ENCODE data around the gene TKTL1.

TKTL1 gene

DNA sequence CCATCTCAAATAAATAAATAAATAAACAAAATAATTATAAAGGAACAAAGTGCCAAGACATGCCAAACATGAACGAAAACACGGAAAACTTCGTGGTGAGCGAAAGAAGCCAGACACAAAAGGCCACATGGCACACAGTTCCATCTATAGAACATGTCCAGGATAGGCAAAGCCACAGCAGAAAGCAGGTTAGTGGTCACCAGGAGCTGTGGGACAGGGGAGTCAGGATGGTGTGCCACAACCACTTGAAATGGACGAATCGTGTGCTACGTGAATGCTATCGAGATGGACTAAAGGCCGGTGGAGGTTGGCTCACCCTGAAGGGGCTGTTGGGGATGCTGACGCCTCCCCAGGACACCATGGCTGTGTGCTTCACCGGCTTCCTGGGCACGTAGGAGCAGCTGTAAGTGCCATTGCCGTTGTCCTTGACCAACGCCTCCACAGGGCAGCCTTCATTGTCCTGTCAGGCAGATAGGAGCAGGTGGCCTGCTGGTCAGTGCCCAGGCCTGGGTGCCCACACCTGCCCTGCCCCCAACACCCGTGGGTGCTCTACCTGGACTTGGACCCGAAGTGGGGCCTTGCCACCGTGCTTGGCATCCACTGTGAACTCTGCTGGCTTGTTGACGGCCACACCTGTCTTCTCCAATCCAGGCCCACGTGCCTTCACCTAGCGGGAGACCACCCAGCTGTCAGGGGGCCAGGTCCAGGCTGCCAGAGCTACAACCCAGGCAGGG is 68.3 kb downstream of the TKTL1 start:
- DNase-seq: no peak

DNA sequence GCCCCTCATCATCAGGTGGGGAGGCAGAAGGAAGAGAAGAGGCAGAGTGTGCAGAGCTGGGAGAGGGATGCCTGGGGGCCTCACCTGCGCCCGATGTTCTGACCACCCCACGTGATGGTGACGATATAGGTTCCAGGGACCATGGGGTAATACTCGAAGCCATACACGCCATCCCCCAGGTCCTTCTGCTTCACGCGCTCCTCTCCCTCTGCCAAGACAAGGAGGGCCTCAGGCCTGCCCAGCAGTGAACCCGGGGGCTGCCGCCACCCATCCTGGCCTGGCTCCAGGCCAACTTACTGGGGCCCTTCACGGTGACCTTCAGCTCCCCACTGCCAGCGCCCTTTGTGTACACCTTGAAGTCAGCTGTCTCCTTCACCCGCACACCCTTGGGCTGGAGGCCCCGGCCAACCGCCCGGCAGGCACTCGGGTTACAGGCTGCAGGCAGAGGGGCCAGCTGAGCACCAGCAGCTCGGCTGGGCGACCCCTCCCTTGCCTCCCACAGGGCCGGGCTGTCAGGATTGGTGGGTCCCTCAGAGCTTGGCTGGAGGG is 69.5 kb downstream of the TKTL1 start:
- no peak for DNase-seq

DNA sequence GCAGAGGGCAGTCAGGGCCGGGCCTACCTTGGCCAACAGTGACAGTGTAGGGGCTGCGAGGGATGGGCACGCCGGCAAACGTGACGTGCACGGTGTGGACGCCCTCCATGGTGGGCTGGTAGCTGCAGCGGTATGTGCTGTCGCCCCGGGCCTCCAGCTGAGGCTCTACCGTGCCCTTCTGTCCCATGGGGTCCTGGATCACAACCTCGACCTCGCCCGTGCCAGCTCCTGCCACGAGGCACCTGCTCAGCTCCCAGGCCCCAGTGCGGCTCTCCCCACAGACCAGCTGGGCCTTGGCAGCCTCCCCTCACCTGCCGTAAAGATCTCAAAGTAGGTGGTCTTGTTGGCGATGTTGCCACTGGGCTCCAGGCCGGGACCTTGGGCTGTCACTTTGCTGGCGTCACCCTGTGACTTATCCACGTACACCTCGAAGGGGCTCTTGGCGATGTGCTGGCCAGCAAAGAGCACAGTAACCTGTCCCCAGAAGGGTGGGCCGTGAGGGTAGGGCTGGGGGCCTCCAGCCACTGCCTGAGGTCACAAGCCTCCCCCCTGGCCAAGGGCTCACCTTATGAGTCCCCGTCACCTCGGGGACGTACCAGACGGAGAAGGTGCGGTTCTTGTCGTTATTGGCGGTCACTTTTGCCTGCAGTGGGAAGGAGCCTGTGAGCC is 70.5 kb downstream of the TKTL1 start:
- DNase-seq: no peak

DNA sequence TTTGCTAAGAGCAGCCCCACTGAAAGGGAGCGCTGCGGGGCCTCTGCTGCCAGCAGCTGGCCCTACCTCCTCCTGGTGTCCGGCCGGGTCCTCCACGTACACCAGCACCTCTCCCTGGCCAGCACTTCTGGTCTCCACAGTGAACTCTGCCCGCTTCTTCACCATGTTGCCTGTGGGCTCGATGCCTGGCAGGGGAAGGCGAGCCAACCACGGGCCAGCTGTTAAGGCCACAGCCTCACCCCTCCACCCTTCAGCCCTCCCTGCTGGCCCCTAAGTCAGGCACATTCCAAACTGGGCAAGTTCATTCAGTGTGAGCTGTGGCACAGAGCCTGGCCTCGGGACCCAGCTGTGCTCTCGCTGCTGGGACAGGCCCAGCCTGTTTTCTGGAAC is 71.1 kb downstream of the TKTL1 start:
- DNase-seq: no peak

DNA sequence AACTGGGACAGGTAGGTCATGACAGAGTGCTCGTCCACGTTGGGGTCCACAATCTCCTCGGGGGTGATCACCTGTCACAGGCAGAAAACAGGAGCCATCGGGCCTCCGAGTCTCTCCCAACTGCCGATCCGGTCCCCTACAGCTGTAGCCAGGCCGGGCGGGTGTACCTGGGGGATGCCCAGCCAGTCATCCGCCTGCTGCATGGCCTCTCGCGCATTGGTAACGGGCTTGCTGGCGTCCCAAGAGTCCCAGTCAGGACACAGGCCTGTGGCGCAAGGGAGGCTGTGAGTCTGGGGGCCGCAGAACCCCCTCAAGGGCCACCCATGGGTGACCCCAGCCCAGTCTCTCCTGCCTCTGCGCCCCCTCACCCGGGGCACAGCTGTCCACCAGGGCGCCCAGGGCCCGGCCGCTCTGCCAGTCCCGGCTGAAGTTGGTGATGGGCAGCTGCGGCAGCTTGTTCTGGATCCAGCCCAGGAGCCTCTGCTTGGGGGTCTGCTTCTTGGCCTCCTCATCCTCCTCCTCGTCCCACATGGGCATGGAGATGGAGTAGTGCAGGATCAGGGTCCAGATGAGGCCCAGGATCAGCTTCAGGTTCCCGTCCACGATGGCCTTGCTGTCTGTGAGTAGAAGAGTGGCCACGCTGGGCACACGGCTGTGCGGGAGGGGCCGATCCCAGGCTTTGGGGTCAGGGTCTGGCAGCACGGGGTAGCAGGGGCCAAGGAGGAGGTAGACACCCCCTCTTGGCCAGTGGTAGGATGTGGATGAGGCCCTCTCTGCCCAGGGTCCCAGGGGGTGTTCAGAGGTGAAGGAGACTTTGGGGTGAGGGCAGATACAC is 72.1 kb downstream of the TKTL1 start:
- DNase-seq: no peak

DNA sequence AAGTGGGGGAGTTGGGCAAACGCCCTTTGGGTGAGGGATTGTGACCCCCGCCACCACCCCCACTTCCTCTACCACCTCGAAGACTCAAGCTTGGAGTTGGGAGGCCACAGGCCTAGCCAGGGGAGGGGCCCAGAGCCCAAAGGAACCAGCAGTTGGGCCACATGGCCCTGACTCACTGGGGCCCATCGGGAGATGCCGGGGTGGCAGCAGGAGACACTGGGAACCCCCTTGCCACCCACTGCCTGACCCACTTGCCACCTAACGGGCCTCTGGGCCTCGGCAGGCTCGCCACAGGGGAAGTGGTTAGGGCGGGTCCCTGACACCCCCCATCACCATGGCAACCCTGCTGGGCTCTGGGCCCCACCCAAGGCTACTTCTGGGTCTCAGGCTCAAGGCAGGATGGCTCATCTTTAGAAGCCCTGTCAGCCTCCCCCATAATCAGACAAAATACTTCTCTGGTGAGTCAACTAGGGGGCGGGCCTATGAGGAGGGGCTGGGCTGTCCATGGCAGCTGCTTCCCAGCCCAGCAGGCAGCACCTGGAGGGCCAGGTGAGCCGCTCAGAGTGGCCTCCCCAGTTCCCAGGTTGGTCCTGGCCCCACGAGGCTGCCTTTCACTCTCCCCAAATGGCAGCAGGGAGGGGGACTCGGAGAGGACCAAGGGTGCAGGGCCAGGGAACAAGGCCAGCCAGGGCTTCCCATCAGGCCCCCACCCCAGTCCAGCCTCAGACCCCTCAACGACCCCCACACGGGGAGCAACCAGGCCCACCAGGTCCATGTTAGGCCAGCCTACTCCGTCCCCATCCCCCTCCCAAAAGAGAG is 73.2 kb downstream of the TKTL1 start:
- DNase-seq: peak; percentile 3

DNA sequence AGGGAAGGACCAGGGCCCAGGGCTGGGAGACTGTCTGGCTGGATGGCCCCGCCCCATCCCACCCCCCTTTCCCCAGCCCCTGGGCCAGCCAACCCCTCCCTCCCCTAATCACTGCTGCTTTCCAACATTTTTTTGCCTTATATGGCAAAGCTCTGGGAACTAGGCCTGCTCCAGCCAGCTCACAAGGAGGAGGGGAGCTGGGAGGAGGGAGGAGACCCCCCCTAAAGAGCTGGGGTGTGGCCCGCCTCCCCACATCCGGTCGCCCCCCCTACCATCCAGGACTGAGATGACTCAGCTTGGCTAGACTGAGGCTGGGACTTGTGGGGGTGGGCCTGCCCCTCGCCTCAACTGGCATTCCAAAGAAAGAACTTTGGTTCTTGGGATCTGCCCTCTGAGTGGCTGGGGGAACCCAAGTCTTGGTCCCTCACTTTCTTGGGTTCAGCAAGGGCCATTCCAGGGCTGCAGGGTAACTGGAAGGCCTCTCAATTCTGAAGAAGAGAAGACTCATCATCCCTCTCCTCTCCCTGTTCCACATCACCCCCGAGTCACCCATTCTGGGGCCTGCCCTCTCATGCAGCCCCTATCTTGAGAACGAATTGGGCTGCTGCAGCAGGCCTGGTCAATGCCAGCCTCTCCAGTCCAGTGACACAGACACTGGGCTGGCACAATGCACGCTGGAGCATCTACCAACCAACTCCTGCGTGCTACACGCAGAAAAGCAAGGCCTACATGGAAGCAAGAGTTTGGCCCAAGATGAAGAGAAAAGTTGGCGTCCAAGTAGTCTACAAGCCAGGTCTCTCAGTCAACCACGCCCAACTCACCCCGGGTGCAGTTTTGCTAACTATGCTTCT is 74.1 kb downstream of the TKTL1 start:
- peak; percentile 8 for DNase-seq

DNA sequence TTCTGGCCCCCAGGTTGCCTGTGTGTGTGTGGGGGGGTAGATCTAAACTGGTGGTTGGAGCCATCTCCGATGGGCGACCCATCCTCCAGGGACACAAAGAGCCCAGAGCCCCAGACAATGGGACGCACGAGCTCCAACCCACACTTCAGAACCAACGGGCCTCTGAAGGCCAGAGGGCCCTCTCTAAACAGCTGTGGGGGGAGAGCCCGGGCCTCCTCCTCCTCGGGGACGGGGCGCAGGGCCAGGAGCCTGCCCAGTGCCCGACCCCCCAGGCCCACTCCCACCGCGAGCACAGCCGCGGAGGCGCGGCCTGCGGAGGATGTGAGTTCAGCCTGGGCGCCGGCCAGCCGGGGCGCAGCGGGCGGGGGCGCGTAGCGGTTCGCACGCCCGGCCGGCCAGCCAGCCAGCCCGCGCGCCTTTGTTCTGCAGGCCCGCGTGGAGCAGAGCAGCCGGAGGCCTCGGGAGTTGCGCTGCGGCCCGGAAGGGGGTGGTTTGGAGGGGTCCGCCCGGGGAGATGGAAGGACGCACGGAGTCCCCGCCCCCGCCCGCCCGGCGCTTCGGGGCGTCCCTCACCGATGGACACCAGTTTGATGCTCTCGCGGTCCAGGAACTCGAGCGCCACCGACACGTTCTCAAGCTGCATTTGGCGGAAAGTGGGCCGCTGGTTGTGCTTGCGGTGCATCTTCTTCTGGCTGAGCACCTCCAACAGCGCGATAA is 74.9 kb downstream of the TKTL1 start:
- no peak for DNase-seq

DNA sequence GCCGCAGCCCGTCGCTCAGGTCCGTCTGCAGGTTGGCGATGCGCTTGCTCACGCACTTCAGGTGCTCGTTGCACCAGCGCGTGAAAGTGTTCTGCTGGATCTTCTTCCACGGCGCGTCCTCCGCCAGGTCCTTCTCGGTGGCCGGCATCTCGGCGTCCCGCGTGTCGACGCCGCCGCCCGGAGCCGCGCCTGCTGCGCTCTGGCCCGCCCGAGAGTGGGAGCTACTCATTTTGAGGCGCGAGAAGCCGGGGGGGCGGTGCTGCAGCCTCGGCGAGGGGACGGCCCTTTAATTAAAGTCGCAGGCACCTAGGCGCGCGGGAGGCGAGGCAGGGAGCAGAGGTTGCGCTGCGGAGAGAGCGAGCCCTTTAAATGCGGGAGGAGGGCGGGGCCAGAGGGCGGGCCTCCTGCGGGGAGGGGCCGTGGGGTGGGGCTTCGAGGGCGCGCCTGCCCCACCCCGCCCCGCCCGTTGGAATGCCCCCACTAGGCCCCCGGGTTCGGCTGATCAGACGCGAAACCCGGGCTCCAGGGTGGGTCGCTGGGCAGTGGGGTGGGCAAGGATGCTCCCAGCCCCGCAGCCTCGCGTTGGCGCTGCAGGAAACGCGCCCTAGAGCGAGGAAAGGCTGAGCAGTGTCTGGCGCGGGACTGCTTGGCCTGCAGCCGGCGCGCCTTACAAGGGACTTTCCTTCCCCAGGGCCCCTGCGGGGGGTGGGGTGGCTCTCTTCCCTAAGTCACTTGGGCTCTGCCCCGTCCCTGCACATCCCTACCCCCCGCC is 75.6 kb downstream of the TKTL1 start:
- DNase-seq: peak; percentile 84

DNA sequence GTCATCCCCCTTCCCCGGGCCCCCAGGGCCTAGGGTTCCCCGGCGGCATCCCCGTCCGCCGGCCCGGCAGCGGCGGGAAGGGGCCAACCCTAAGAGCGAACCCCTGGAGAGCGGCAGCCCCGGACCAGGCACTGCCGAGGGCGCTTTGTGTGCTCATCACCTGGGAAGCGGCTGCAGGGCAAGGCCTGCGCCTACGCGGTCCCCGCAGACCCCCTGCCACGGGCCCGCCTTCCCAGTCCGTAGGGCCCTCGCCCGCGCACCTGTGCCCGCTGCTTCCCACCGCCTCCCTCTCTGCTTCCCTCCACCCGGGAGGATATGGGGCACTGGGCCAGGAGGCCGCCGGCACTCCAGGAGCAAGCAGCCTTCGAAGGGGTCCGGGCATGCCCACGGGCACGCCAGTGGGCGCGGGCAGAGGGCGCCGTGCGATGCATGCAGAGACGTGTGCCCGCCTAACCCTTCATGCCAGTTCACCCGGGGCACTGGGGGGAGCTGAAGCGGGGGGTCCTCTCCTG is 76.2 kb downstream of the TKTL1 start:
- DNase-seq: no peak

DNA sequence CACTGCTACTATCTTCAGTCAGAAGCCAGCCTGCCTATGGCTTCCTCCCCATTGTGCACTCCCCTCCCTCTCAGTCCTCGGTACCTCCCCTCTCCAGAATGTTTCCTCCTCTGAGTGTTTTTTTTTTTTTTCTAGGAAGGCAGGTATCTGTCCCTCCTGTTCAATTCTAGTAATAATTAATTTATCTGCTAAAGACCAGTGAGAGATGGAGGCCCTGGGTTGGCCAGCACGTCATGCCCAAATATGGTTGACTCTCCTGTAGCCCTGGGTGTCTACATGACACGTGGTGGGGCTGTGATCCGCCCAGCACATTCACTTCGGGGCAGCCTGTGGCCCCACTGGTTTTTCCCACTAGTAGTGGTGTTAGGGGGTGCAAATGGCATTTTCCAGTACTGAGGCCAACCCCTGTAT is 77.0 kb downstream of the TKTL1 start:
- no peak for DNase-seq

DNA sequence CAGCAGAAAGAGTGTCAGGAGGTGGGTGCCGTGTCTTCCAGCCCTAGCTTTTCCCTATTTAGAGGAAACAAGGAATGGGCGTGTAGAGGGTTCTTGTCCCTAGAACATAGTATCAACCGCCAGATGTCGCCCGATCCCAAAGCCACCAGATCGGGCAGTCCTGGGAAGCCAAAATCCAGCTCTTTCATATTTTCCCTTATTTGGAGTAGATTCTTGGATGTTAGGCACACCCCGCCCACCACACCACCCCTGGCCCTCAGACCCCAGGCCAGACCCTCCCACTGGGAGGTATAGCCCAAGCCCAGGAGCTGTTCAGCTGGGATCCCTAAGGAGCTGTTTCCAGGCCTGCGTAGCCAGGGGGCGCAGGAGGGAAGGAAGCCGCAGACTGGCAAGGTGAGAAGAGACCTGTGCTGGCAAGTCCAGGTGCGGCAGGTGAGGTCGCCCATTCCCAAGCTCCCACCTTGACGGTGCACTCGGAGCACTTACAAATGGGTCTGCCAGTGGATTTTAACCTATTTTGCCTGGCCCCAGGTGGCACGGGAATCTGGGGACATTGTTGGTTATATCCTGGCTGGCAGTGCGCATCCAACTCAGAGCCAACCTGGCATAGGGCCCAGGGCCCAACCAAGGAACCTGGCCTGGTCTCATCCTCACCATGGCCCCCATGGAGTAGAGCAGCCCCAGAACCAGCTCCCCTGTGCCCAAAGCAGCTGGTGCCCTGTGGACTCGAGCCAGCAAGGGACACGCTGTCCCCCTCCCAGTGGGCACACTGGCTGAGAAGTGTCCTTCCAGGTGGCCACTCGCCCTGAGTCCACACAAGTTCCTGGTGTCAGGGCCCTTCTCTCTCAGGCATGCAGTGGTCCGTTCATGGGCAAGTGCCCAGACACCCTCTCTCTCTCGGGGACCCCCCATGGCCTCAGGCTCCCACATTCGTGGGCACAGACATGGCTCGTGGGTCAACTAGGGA is 78.0 kb downstream of the TKTL1 start:
- DNase-seq: peak; percentile 26

DNA sequence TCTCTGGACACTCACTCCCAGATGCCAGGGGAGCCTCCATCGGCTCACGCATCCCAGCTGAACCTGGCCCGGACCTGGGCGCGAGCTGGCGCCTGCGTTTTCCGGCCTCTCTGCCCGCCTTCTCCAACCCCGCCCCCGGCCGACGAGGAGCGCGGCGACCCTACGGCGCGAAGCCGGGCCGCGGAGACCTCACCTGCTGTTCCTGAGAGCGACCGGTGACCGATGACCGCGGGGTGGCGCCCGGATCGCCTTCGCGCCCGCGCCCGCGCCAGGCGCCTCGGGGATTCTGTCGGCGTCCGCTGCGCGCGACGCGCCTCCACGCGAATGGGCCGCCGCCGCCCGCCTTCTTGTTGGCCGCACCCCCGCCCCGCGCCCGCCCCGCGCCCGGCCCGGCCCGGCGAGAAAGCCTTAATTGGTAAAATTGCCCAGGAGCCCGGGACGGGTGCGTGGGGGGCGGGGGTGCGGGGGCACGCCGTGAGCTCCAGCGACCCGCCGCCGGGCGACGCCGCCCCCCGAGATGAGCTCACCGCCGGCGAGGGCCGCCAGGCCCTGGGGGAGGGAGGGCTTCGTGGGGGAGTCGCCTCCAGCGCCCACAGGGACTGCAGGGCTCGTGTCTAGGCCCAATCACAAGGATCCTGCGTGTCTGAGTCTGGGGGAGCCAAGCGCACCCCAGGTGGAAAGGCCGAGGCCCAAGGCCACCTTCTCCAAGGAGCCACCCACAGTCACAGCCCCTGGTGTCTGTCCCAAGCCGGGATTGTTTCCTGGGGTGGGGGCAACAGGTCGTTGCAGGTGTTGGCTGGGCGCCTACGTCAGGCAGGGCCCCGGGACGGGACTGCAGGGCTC is 78.9 kb downstream of the TKTL1 start, which contains the start of gene FLNA:
Gene FLNA, minus strand, starts transcription at position 322 of the 843 bp plus-strand sequence. CDS start 3,389 bp downstream, outside the sequence.
- DNase-seq: no peak

DNA sequence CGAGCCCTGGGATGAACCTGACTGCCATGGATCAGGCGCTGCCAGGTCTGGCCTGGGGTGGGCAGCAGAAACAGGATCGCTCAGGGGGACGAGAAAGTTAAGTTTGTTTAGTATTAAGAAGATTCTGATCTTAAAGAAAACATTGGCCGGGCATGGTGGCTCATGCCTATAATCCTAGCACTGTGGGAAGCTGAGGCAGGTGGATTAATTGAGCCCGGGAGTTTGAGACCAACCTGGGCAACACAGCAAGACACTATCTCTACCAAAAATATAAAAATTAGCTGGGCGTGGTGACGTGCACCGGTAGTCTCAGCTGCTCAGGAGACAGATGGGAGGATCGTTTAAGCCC is 79.5 kb downstream of the TKTL1 start:
- no peak for DNase-seq

DNA sequence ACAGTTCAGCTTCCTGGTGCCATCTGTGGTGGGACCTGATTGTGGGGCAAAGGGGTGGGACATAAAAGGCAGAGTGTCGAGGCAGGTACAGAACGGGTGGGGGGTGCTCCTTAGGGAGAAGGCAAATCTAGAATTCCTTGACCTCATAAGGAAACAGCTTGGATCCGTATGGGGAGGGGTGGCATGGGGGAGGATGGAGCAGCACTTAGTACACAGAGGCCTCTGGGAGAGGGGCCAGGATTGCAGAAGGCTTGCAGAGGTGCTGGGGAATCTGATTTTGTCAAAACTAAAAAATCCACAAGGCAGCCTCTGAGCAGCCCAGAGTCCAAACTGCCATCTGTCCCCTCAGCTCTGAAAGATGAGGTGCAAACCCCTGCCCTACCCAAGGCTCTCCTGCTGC is 81.2 kb downstream of the TKTL1 start:
- DNase-seq: no peak

DNA sequence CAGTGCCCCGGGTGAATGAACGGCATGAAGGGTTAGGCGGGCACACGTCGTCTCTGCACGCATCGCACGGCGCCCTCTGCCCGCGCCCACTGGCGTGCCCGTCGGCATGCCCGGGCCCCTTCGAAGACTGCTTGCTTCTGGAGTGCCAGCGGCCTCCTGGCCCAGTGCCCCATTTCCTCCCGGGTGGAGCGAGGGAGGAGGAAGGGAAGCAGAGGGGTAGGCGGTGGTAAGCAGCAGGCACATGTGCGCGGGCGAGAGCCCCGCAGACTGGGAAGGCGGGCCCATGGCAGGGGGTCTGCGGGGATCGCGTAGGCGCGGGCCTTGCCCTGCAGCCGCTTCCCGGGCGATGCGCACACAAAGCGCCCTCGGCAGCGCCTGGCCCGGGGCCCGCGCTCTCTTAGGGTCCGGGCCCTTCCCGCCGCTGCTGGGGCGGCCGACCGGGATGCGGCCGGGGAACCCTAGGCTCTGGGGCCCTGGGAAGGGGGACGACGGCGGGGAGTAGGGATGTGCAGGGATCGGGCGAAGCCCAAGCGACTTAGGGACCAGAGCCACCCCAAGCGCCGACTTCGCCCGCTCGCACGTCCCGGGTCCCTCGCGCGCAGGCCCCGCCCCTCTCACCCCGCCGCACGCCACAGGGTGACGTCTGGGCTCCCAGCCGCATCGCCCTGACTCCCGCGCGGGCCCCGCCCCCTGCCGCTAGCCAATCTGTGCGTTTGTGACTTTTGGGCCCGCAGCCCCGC is 82.6 kb downstream of the TKTL1 start:
- no peak for DNase-seq
